ENCODE measurements around the gene CDK18. TPM values are rescaled to one million over a fixed set of nuclear protein-coding genes. Genes with fewer than 3 reads are reported as not detected.

Gene CDK18
- total RNA-seq, 1 experiment from 2014 or later, result 38.5 TPM

DNA sequence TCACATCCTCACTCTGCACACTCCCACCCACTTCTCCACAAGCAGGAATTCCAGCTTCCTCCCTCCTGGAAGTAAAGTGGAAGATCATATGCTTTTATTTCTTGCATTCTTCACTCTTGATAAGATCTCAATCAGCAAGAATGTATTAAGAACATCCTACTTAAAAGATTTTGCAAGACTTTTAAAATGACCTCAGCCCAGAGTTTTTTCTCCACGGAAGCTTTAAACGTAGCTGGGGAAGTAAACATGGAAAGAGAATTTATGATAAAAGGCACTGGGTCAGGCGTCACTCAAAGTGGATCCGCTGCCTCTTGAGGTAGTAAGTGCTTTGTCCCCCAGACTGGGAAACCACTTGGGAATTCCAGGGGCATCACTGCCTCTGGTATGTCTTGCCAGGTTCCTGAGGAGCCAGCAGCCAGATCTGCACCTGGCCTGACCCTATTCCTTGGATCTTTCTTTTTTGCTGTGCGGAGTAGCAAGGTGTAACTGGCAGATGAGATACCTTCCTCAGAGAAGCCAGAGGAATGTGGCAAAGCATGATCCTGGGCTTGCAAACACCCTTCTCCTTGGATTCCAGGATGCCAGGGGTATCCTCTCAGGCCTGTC, 33.9 kb downstream of the CDK18 start:
- H3K4me2 ChIP-seq (ENCODE audit: insufficient read depth, insufficient read length, low read length), result no peak overlapping the region
- no peak overlapping the region for H4K8ac ChIP-seq (replicated peaks; ENCODE audit: insufficient read length, low read depth, low read length)
- H3K56ac ChIP-seq (ENCODE audit: insufficient read length, low read depth, low read length), result no peak overlapping the region
- no peaks in the 10 kb centered on the region for H3K23me2 ChIP-seq (ENCODE audit: insufficient read length, low read depth, low read length, poor library complexity, severe bottlenecking)
- H3K79me1 ChIP-seq (ENCODE audit: insufficient read depth, low read depth, low read length, poor library complexity, severe bottlenecking), result no peaks in the 10 kb centered on the region
- H3K9me3 Mint-ChIP-seq, result peaks cover 7 to 12% of the 10 kb centered on the region in 2 experiments; a peak in 3 of 5 replicates
- no peak overlapping the region for H3K27ac ChIP-seq (ENCODE audit: insufficient read length, low read depth, low read length)
- H2BK120ac ChIP-seq (ENCODE audit: low read depth, low read length, poor library complexity, severe bottlenecking), result no peak overlapping the region
- H4K91ac ChIP-seq (ENCODE audit: insufficient read length, low read depth, low read length), result no peak overlapping the region
- no peak overlapping the region for H2AK5ac ChIP-seq (ENCODE audit: insufficient read length, low read length)
- H2BK5ac ChIP-seq (ENCODE audit: insufficient read length, low read length), result no peak overlapping the region
- no peak overlapping the region for H2BK15ac ChIP-seq (ENCODE audit: low read depth, low read length)
- H3K4me1 ChIP-seq (ENCODE audit: insufficient read depth, low read length), result no peaks in the 10 kb centered on the region
- no peak overlapping the region for H3K14ac ChIP-seq (ENCODE audit: insufficient read depth, low read length)
- no peak overlapping the region for H3K4me3 Mint-ChIP-seq
- H3K9ac ChIP-seq (ENCODE audit: extremely low read depth, insufficient read length, low read length), result no peak overlapping the region
- H2AFZ ChIP-seq (ENCODE audit: low read length), result no peak overlapping the region
- no peak overlapping the region for H2BK12ac ChIP-seq (ENCODE audit: insufficient read length, low read depth, low read length)
- WGBS (ENCODE audit: extremely low coverage, insufficient read length, low lambda C conversion rate), result no CpG with 5 or more reads among the region's 5 CpGs
- H3K27me3 ChIP-seq (ENCODE audit: insufficient read depth, low read length), result no peaks in the 10 kb centered on the region; the same call in 1 of the 2 replicates
- no peak overlapping the region for H3K4ac ChIP-seq (ENCODE audit: low read depth, low read length)
- no peak overlapping the region for H3K18ac ChIP-seq (ENCODE audit: insufficient read length, low read depth, low read length)
- H3K23ac ChIP-seq (ENCODE audit: insufficient read length, low read depth, low read length), result no peak overlapping the region
- H2BK20ac ChIP-seq (ENCODE audit: low read depth, low read length, poor library complexity, severe bottlenecking), result no peak overlapping the region
- no peak overlapping the region for H3K27ac Mint-ChIP-seq
- peaks cover 88% of the 10 kb centered on the region for H3K27me3 Mint-ChIP-seq (ENCODE audit: low read depth)
- DNase-seq, result no peak
- peaks cover 12 to 15% of the 10 kb centered on the region in 2 experiments for H3K4me1 Mint-ChIP-seq
- no peak for TF ChIP-seq CTCF (conservative IDR thresholded peaks at IDR 0.05)
- H3T11ph ChIP-seq (ENCODE audit: low read length), result no peak overlapping the region
- H4K5ac ChIP-seq (ENCODE audit: insufficient read length, low read depth, low read length), result no peak overlapping the region
- no peaks in the 10 kb centered on the region for H4K20me1 ChIP-seq (ENCODE audit: control insufficient read depth, insufficient read depth, insufficient read length)
- no peaks in the 10 kb centered on the region for H3K9me3 ChIP-seq (ENCODE audit: control insufficient read depth, low read depth, low read length)
- peaks cover 0 to 8% (median 0%) of the 10 kb centered on the region in 3 experiments; a peak in 3 of 7 replicates for H3K36me3 Mint-ChIP-seq (ENCODE audit: insufficient read depth in 1 of 3, low read depth in 3 of 3)
- H3K79me2 ChIP-seq (ENCODE audit: insufficient read depth, low read length), result no peaks in the 10 kb centered on the region
